Immature natural killer cell (primary cell): Measurements from ENCODE around the gene DCUN1D2. TPM values are rescaled to one million over a fixed set of nuclear protein-coding genes. Genes with fewer than 3 reads are reported as not detected.

ENCODE experiments used
- DNase-seq, 3 donors: peaks; one replicate each; pipeline ENCODE4 v3.0.0; 2022; ENCODE audit warnings: mixed read lengths in 1 of 3
- H3K27ac Mint-ChIP-seq, 6 donors: one replicate each; pipeline ENCODE4 v1.8.0; 2020; ENCODE audit warnings: mixed read lengths in 6 of 6, mild to moderate bottlenecking in 5 of 6, inconsistent platforms in 4 of 6, moderate library complexity in 3 of 6
- H3K27me3 Mint-ChIP-seq, 3 donors: one replicate each; pipeline ENCODE4 v1.8.0; 2020 to 2021; ENCODE audit warnings: low read depth in 3 of 3, mild to moderate bottlenecking in 3 of 3, mixed read lengths in 3 of 3, moderate library complexity in 3 of 3, inconsistent platforms in 1 of 3
- H3K36me3 Mint-ChIP-seq, 3 donors: one replicate each; pipeline ENCODE4 v1.8.0; 2020; ENCODE audit warnings: mixed read lengths in 3 of 3, inconsistent platforms in 2 of 3, mild to moderate bottlenecking in 2 of 3
- H3K4me1 Mint-ChIP-seq, 2 donors: one replicate each; pipeline ENCODE4 v1.8.0; 2020; ENCODE audit warnings: inconsistent platforms in 2 of 2, mild to moderate bottlenecking in 2 of 2, mixed read lengths in 2 of 2, moderate library complexity in 1 of 2
- H3K4me3 Mint-ChIP-seq, 5 donors: one replicate each; pipeline ENCODE4 v1.8.0; 2020; ENCODE audit warnings: mild to moderate bottlenecking in 5 of 5, mixed read lengths in 5 of 5, inconsistent platforms in 3 of 5, moderate library complexity in 3 of 5
- H3K9me3 Mint-ChIP-seq, 6 donors: one replicate each; pipeline ENCODE4 v1.8.0; 2020; ENCODE audit warnings: mild to moderate bottlenecking in 6 of 6, mixed read lengths in 6 of 6, inconsistent platforms in 4 of 6, moderate library complexity in 3 of 6
- polyA plus RNA-seq, 3 donors: library from polyadenylated mRNA; unstranded; fragments of 300-500 nt; fragmentation: Illumina TruSeq; gene quantifications; one replicate each; pipeline ENCODE4 v1.2.3, GENCODE V29; 2021

DCUN1D2 gene
- polyA plus RNA-seq, 3 donors from 2014 or later, result 7.4 to 23.0 (median 7.6) TPM

DNA sequence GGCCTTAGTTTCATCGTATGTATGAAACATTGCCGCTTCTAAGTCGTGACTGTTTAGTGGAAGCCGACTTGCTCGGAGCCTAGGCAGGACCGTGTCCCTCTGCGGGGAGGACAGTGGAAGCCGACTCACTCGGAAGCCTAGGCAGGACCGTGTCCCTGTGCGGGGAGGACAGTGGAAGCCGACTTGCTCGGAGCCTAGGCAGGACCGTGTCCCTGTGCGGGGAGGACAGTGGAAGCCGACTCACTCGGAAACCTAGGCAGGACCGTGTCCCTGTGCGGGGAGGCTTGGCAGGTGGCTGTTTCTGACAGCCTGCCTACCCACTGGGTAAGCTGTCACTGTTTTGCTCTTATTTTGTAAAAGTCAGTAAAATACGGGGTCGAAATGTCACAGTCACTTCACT is 20.4 kb upstream of the DCUN1D2 start:
- no peak for DNase-seq

GRCh38 chr13:113509989-113510388 is 19.5 kb upstream of the DCUN1D2 start:
- Mint-ChIP-seq H3K4me1 (peaks cover 5 to 9% of the 10 kb centered on the region in 2 donors), H3K27me3 (no peaks in the 10 kb centered on the region), H3K27ac (no peak overlapping the region), H3K36me3 (peaks cover 14 to 47% (median 19%) of the 10 kb centered on the region in 3 donors), H3K9me3 (no peaks in the 10 kb centered on the region), H3K4me3 (no peak overlapping the region)
- DNase-seq, result no peak

More for the DNA sequence above, 20.4 kb upstream of the DCUN1D2 start:
- no peaks in the 10 kb centered on the region for H3K9me3 Mint-ChIP-seq
- peaks cover 12 to 38% (median 14%) of the 10 kb centered on the region in 3 donors for H3K36me3 Mint-ChIP-seq
- H3K27me3 Mint-ChIP-seq, result no peaks in the 10 kb centered on the region
- H3K4me3 Mint-ChIP-seq, result no peak overlapping the region
- H3K4me1 Mint-ChIP-seq, result peaks cover 5 to 9% of the 10 kb centered on the region in 2 donors
- peak overlapping the region in 1 of 6 donors; percentile 17 for H3K27ac Mint-ChIP-seq

GRCh38 chr13:113508521-113509254 is 18.2 kb upstream of the DCUN1D2 start:
- Mint-ChIP-seq H3K4me3 (no peak overlapping the region), H3K4me1 (peaks cover 5 to 9% of the 10 kb centered on the region in 2 donors), H3K27ac (no peak overlapping the region), H3K9me3 (no peaks in the 10 kb centered on the region), H3K27me3 (no peaks in the 10 kb centered on the region), H3K36me3 (peaks cover 16 to 50% (median 27%) of the 10 kb centered on the region in 3 donors)
- DNase-seq, result no peak

DNA sequence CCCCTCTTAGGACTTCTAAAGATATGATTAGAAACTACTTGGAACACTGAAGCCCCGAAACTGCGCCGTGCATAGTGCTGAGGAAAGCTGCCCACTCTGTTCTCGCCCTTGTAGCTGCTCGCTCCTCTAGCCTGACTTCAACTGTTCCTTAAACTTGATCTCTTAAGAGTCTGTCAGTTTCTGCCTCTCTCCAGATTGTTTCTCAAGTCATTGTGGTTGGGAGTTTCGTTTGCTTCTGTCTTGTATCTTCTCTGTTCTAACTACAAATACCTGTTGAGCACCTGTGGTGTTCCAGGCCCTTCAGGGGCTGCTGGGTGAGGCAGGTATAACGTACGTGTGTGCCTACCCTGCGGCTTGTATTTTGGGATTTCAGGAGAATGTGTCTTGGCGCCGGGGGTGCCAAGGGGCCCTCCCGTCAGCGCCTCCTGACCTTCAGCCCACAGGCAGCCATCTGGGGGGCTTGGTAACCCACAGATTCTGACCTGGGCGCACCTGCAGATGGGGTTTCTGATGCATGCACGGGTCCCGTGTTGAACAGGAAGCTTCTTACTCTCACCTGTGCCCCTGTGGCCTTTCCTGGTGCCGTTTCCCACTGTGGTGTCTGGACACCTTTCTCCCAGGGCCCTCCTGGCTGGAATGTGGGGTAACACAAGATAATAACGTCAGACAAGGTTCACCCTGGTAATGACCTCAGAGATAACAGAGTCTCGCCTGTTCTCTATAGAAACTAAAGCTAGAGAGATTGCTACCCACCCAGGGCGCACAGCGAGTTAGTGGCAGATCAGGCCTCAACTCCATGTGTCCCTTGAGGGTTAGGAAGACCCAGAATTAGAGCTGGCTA is 17.2 kb upstream of the DCUN1D2 start:
- Mint-ChIP-seq H3K9me3 (no peaks in the 10 kb centered on the region), H3K27ac (no peak overlapping the region), H3K4me3 (no peak overlapping the region), H3K36me3 (peaks cover 25 to 51% (median 29%) of the 10 kb centered on the region in 3 donors), H3K27me3 (no peaks in the 10 kb centered on the region), H3K4me1 (peaks cover 5 to 9% of the 10 kb centered on the region in 2 donors)
- no peak for DNase-seq

GRCh38 chr13:113506871-113507388 is 16.4 kb upstream of the DCUN1D2 start:
- Mint-ChIP-seq H3K27me3 (no peaks in the 10 kb centered on the region), H3K36me3 (peaks cover 25 to 43% (median 25%) of the 10 kb centered on the region in 3 donors), H3K9me3 (no peaks in the 10 kb centered on the region), H3K4me1 (peaks cover 5 to 9% of the 10 kb centered on the region in 2 donors), H3K4me3 (no peak overlapping the region), H3K27ac (no peak overlapping the region)
- DNase-seq, result no peak

DNA sequence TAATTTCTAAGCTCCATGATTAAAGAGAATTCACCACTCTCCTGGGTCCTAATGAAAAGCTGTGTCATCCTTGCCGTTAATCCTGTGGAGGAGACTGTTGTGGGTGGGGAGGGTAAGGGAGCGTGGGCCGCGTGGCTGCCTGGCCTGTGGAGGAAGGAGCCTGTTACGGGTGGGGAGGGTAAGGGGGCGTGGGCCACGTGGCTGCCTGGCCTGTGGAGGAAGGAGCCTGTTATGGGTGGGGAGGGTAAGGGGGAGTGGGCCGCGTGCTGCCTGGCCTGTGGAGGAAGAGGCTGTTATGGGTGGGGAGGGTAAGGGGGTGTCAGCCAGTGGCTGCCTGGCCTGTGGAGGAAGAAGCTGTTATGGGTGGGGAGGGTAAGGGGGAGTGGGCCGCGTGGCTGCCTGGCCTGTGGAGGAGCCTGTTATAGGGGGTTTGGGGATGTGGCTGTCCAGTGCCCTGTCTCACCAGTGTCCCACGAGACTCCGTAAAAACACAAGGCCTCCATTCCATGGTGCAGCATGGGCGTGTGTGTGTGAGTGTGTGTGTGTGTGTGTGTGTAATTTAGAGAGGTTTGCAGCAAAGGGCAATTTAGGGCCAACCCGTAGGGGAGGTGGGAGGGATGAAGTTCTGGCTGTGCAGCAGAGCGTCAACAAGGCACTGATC is 15.6 kb upstream of the DCUN1D2 start:
- H3K4me3 Mint-ChIP-seq, result no peak overlapping the region
- no peaks in the 10 kb centered on the region for H3K27me3 Mint-ChIP-seq

GRCh38 chr13:113502686-113503085 is 12.2 kb upstream of the DCUN1D2 start:
- Mint-ChIP-seq H3K27ac (no peak overlapping the region), H3K4me1 (peaks cover 3 to 6% of the 10 kb centered on the region in 2 donors), H3K36me3 (peaks cover 32 to 50% (median 36%) of the 10 kb centered on the region in 3 donors), H3K27me3 (no peaks in the 10 kb centered on the region), H3K9me3 (no peaks in the 10 kb centered on the region), H3K4me3 (no peak overlapping the region)
- DNase-seq, result no peak

More for the DNA sequence above, 15.6 kb upstream of the DCUN1D2 start:
- Mint-ChIP-seq H3K36me3 (peaks cover 25 to 43% (median 25%) of the 10 kb centered on the region in 3 donors), H3K27ac (peak overlapping the region in 1 of 6 donors; percentile 41), H3K9me3 (no peaks in the 10 kb centered on the region), H3K4me1 (peaks cover 5 to 9% of the 10 kb centered on the region in 2 donors)
- DNase-seq, result no peak

DNA sequence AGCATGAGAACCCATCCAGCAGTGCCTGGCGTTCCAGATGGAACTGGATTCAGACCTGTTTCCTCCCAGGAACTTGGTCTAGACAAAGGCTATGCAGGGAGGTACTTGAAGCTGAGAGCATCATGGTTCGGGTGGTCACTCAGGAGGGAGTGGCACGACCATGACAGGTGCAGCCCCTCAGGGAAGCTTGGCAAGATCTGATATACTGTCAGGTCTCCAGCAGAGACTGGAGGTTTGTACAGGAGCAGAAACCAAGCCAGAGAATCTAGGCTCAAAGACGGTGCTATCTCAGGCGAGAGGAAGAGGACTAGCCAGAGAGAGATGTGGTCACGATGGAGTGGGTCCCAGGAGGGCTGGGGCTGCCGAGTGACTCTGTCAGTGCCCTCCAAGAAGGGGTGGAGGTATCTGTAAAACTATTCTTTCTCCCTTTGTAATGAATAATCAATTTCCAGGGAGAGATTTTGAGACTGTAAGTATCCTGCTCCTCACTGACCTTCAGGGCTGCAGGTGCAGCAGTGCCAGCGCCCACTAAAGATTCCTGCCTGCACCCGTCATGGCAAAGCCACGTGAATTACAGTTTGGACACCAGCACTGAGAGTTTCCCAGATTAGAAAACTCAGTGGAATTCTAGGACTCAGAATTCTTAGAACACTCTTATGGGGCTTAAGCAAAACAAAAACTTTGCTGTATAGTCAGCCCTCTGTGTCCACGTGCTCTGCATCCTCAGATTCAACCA is 10.2 kb upstream of the DCUN1D2 start:
- Mint-ChIP-seq H3K36me3 (peaks cover 36 to 55% (median 39%) of the 10 kb centered on the region in 3 donors), H3K27ac (no peak overlapping the region), H3K4me3 (no peak overlapping the region), H3K9me3 (no peaks in the 10 kb centered on the region), H3K27me3 (no peaks in the 10 kb centered on the region), H3K4me1 (peaks cover 11 to 20% of the 10 kb centered on the region in 2 donors)
- DNase-seq, result no peak

GRCh38 chr13:113499936-113500335 is 9.4 kb upstream of the DCUN1D2 start:
- H3K4me1 Mint-ChIP-seq, result peaks cover 14 to 26% of the 10 kb centered on the region in 2 donors
- H3K27ac Mint-ChIP-seq, result no peak overlapping the region
- peaks cover 33 to 54% (median 33%) of the 10 kb centered on the region in 3 donors for H3K36me3 Mint-ChIP-seq
- H3K27me3 Mint-ChIP-seq, result no peaks in the 10 kb centered on the region
- DNase-seq, result no peak
- H3K4me3 Mint-ChIP-seq, result no peak overlapping the region
- H3K9me3 Mint-ChIP-seq, result no peaks in the 10 kb centered on the region

- Mint-ChIP-seq H3K9me3 (no peaks in the 10 kb centered on the region), H3K27me3 (peaks cover 0 to 2% (median 0%) of the 10 kb centered on the region in 3 donors), H3K4me1 (peaks cover 19 to 32% of the 10 kb centered on the region in 2 donors), H3K4me3 (no peak overlapping the region), H3K36me3 (peaks cover 25 to 47% (median 27%) of the 10 kb centered on the region in 3 donors), H3K27ac (no peak overlapping the region)
- DNase-seq, result no peak
Observed at GRCh38 chr13:113498905-113499304, 8.4 kb upstream of the DCUN1D2 start.

- no peaks in the 10 kb centered on the region for H3K9me3 Mint-ChIP-seq
- peaks cover 25 to 45% of the 10 kb centered on the region in 2 donors for H3K4me1 Mint-ChIP-seq
- H3K27ac Mint-ChIP-seq, result no peak overlapping the region
- no peak overlapping the region for H3K4me3 Mint-ChIP-seq
- peaks cover 18 to 40% (median 22%) of the 10 kb centered on the region in 3 donors for H3K36me3 Mint-ChIP-seq
- H3K27me3 Mint-ChIP-seq, result peaks cover 0 to 2% (median 0%) of the 10 kb centered on the region in 3 donors
- no peak for DNase-seq
Observed at GRCh38 chr13:113497217-113497616, 6.7 kb upstream of the DCUN1D2 start.

DNA sequence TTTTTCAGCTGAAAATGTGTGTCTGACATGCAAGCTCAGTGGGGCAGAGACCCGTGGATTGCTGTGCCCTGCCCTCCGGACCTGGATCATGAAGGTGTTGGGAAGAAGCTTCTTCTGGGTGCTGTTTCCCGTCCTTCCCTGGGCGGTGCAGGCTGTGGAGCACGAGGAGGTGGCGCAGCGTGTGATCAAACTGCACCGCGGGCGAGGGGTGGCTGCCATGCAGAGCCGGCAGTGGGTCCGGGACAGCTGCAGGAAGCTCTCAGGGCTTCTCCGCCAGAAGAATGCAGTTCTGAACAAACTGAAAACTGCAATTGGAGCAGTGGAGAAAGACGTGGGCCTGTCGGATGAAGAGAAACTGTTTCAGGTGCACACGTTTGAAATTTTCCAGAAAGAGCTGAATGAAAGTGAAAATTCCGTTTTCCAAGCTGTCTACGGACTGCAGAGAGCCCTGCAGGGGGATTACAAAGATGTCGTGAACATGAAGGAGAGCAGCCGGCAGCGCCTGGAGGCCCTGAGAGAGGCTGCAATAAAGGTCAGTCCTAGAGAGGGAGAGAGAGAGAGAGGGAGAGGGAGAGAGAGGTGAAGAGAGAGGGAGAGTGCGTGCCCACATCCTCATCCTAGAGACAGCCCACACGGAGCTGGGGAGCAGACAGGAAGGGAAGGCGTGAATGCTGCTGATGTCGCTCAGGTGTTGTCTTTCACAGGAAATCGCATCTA is 5.1 kb upstream of the DCUN1D2 start:
- Mint-ChIP-seq H3K4me1 (peaks cover 28 to 51% of the 10 kb centered on the region in 2 donors), H3K27ac (peak overlapping the region in 3 of 6 donors; percentile 56 to 75 (median 64))

More for the DNA sequence above, 5.1 kb upstream of the DCUN1D2 start:
- Mint-ChIP-seq H3K4me3 (peak overlapping the region in 1 of 5 donors; percentile 22), H3K27me3 (peaks cover 0 to 3% (median 2%) of the 10 kb centered on the region in 3 donors), H3K9me3 (no peaks in the 10 kb centered on the region), H3K36me3 (peaks cover 18 to 40% (median 22%) of the 10 kb centered on the region in 3 donors)
- DNase-seq, result no peak
